Peyer's patch (tissue), 4 donors: ENCODE results near the gene MASP2. TPM values are rescaled to one million over a fixed set of nuclear protein-coding genes. Genes with fewer than 3 reads are reported as not detected.

Experiments
- DNase-seq, 3 donors: peaks; one replicate each; pipeline ENCODE4 v3.0.0-alpha.2; 2017 to 2019
- H3K27ac ChIP-seq, 4 donors: fragments of 200-600 bp; sonication (generic); one replicate each; pipeline ENCODE4 v1.5.1; 2016 to 2019
- H3K27me3 ChIP-seq, 2 donors: fragments of 200-600 bp; sonication (generic); one replicate each; pipeline ENCODE4 v1.5.1; 2019
- H3K36me3 ChIP-seq, 3 donors: fragments of 200-600 bp; sonication (generic); one replicate each; pipeline ENCODE4 v1.5.1; 2016 to 2019
- H3K4me1 ChIP-seq, 4 donors: fragments of 200-600 bp; sonication (generic); one replicate each; pipeline ENCODE4 v1.5.1; 2016 to 2019
- H3K4me3 ChIP-seq, 4 donors: fragments of 200-600 bp; sonication (generic); 1 replicate in 3 of 4; 2 replicates in 1 of 4; pipeline ENCODE4 v1.5.1; 2016 to 2019; ENCODE audit warnings: mild to moderate bottlenecking in 1 of 4
- H3K9me3 ChIP-seq, 4 donors: fragments of 200-600 bp; sonication (generic); one replicate each; pipeline ENCODE4 v1.5.1; 2016 to 2019; ENCODE audit warnings: mild to moderate bottlenecking in 1 of 4
- CTCF ChIP-seq, 6 experiments: fragments of 450-650 bp in 4 of 6; fragments of 200-600 bp in 2 of 6; sonication (generic) in 1 of 6; IDR thresholded peaks; one replicate each; pipeline ENCODE4 v1.5.1; 2017 to 2019; ENCODE audit warnings: antibody characterized with exemption in 6 of 6, mild to moderate bottlenecking in 3 of 6, moderate library complexity in 1 of 6
- POLR2A ChIP-seq, 2 donors: fragments of 450-650 bp; IDR thresholded peaks; one replicate each; pipeline ENCODE4 v1.5.1; 2017; ENCODE audit warnings: antibody characterized with exemption in 2 of 2, mild to moderate bottlenecking in 2 of 2, moderate library complexity in 2 of 2
- total RNA-seq, 4 donors: library from RNA; depleted of rRNA; stranded (reverse); fragments of >200 nt; gene quantifications; one replicate each; pipeline ENCODE4 v1.1.0, GENCODE V29; 2016

Gene MASP2
- total RNA-seq, 4 donors from 2014 or later = not detected

- Histone ChIP-seq H3K9me3 (no peaks in the 10 kb centered on the region), H3K36me3 (peaks cover 0 to 95% (median 0%) of the 10 kb centered on the region in 3 donors), H3K27ac (no peak overlapping the region), H3K27me3 (no peaks in the 10 kb centered on the region), H3K4me1 (no peaks in the 10 kb centered on the region), H3K4me3 (no peak overlapping the region)
- TF ChIP-seq POLR2A (IDR thresholded peaks at IDR 0.05) = no peak
- no peak for TF ChIP-seq CTCF (IDR thresholded peaks at IDR 0.05)
- peak in 2 of 3 donors; percentile 14 to 21 for DNase-seq
These were observed 24.6 kb upstream of the MASP2 start for GRCh38 chr1:11071463-11072215.

GRCh38 chr1:11070876-11071275 is 23.8 kb upstream of the MASP2 start:
- Histone ChIP-seq H3K4me1 (no peaks in the 10 kb centered on the region), H3K36me3 (peaks cover 0 to 95% (median 0%) of the 10 kb centered on the region in 3 donors), H3K27ac (no peak overlapping the region), H3K4me3 (no peak overlapping the region), H3K27me3 (no peaks in the 10 kb centered on the region), H3K9me3 (no peaks in the 10 kb centered on the region)
- peak in 1 of 3 donors; percentile 24 for DNase-seq
- TF ChIP-seq CTCF (IDR thresholded peaks at IDR 0.05) (no peak), POLR2A (IDR thresholded peaks at IDR 0.05) (no peak)

GRCh38 chr1:11068600-11069473 is 21.8 kb upstream of the MASP2 start:
- peak in 1 of 3 donors; percentile 27 for DNase-seq
- no peak for TF ChIP-seq POLR2A (IDR thresholded peaks at IDR 0.05)
- no peak for TF ChIP-seq CTCF (IDR thresholded peaks at IDR 0.05)
- Histone ChIP-seq H3K27ac (no peak overlapping the region), H3K36me3 (peaks cover 0 to 88% (median 0%) of the 10 kb centered on the region in 3 donors), H3K4me1 (no peaks in the 10 kb centered on the region), H3K9me3 (no peaks in the 10 kb centered on the region), H3K27me3 (no peaks in the 10 kb centered on the region), H3K4me3 (no peak overlapping the region)

- DNase-seq = peak in 1 of 3 donors; percentile 34
- no peak overlapping the region for H3K4me3 ChIP-seq
- H3K27me3 ChIP-seq = no peaks in the 10 kb centered on the region
- peaks cover 0 to 86% (median 0%) of the 10 kb centered on the region in 3 donors for H3K36me3 ChIP-seq
- H3K27ac ChIP-seq = no peak overlapping the region
- H3K4me1 ChIP-seq = no peaks in the 10 kb centered on the region
- TF ChIP-seq POLR2A (IDR thresholded peaks at IDR 0.05) (no peak), CTCF (IDR thresholded peaks at IDR 0.05) (no peak)
- no peaks in the 10 kb centered on the region for H3K9me3 ChIP-seq
These were observed 20.9 kb upstream of the MASP2 start for GRCh38 chr1:11067716-11068599.

- Histone ChIP-seq H3K4me3 (no peak overlapping the region), H3K9me3 (no peaks in the 10 kb centered on the region), H3K27me3 (no peaks in the 10 kb centered on the region), H3K36me3 (peaks cover 0 to 64% (median 0%) of the 10 kb centered on the region in 3 donors), H3K4me1 (peaks cover 0 to 5% (median 3%) of the 10 kb centered on the region in 4 donors), H3K27ac (no peak overlapping the region)
- TF ChIP-seq POLR2A (IDR thresholded peaks at IDR 0.05) (no peak), CTCF (IDR thresholded peaks at IDR 0.05) (no peak)
- DNase-seq = no peak
These were observed 18.8 kb upstream of the MASP2 start for GRCh38 chr1:11065796-11066195.
